ENCODE measurements around the gene TTLL6. TPM values are rescaled to one million over a fixed set of nuclear protein-coding genes. Genes with fewer than 3 reads are reported as not detected.

Gene TTLL6
- total RNA-seq, 1 donor from 2014 or later: not detected

DNA sequence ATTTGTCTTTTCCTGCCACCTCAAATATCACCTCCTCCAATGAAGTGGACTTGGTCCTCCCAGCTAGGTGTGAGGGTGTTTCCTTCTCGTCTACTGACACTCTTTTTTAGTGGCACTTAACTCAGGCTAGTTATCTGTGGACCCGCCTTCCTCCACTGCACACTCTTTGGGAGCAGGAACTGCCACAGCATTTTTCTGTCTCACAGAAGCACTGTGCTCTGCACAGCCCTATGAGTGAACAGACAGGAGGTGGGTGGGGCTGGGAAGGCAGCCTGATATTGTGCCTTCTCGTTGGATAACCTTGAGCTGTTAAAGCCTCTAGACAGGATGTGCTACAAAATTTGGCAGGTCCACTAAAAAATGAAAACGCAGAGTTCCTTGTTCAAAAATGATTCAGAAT is 56.6 kb downstream of the TTLL6 start:
- peak; percentile 71 for DNase-seq (ENCODE audit: low spot score)

DNA sequence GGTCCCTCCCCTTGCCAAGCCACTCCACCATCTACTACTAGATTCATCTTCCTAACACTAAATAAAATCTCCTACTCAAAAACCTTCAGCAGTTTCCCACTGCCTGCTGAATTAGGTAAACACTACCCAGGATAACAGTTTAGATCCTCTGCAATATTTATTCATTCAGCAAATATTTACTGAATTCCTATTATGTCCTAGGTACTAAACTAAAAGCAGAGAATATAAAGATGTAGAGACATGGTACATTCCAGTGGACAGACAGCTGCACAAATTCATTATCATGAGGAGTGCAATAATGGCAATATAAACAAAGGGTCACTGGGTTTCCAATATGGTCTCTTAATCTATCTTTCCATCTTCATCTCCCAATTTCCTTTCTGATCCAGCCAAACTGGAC is 57.7 kb downstream of the TTLL6 start:
- DNase-seq (ENCODE audit: low spot score): no peak

DNA sequence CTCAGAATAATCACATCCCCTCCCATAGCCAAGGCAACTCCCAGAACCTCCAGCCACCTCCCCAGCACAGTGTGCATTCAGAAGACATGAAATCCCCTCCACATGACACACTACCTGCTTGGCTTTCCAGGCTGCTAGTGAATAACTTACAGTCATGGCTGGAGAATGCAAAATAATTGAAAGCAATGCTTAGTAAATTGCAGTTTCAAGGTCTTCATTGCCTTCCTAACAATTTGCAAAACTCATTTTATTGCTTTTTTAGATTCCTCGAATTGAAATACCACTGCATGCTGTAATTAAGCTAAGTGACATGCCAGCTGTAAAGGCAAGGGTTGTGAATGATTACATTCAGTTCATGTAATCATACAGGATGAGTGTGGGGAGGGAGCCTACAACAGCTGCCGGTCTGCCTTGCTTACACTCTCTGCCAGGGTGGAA is 59.5 kb downstream of the TTLL6 start:
- DNase-seq (ENCODE audit: low spot score): no peak

DNA sequence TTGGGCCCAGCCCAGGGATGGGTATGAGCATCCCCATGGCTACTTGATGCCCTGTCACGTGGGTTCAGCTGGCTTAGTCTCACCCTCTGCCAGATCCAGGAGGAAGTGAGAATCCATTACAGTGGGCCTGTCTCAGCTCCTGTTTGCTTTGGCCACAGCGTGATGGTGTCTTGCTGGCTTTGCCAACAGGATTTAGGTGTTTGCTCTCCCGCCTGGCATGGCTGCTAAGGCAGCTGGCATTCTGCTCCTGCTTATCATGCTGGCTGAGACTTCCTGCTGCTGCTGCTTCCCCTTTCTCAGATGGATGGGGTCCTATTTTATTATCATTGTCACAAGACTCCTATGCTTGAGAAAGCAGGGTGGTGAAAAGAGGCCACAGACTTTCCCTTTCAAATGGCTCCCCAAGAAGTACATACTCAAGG is 60.2 kb downstream of the TTLL6 start:
- no peak for DNase-seq (ENCODE audit: low spot score)

DNA sequence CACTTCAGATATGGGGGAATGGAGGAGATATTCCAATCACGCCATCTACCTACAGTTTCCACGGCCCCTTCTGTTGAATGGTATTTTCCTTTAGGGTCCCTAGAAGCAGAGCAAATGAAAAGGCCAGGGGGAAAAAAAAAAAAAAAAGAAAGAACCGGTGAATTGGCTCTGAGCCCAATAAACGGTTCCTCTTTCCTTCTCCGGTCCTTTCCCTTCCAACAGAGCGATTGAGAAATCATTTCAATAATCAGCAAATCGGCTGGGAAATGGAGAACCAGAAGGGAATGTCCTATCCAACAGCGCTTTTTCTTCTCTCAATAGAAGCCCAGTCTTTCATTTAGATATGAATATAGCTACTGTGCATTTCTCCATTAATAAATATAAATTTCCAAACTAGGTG is 61.7 kb downstream of the TTLL6 start:
- no peak for DNase-seq (ENCODE audit: low spot score)

DNA sequence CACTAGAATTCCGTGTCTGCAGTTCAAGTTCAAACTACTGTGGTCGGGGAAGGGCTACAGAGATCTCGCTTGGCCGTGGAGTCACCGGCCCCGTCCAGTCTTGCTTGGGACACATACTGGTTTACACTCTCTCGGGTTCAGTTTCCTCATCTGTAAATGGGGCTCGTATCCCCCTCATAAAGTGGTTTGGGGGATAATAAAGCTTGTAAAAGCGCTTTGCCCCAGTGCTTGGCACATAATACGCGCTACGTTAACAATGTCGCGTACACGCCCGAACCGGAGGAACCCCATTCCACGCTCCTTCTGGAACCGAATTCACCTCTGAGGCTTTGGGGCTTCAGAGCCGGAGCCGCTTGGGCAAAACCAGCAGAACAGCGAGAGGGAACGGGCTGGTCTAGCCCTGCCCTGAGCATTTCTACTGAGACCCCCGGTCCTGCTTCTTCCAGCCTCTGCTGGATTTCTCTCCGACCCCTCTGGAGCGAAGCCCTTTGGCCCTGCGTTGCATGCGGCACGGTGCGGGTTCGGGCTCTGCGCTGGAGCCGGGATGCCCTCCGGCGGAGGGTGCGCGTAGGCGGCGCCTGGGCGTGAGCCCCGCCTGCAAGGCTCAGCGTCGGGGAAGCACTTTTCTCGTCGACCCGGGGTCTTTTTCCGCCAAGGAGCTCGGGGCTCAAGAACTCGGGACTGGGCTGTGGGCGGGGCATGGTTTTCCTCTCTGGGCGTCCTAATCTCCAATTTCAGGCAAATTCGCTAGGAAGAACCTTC is 62.3 kb downstream of the TTLL6 start:
- no peak for DNase-seq (ENCODE audit: low spot score)

DNA sequence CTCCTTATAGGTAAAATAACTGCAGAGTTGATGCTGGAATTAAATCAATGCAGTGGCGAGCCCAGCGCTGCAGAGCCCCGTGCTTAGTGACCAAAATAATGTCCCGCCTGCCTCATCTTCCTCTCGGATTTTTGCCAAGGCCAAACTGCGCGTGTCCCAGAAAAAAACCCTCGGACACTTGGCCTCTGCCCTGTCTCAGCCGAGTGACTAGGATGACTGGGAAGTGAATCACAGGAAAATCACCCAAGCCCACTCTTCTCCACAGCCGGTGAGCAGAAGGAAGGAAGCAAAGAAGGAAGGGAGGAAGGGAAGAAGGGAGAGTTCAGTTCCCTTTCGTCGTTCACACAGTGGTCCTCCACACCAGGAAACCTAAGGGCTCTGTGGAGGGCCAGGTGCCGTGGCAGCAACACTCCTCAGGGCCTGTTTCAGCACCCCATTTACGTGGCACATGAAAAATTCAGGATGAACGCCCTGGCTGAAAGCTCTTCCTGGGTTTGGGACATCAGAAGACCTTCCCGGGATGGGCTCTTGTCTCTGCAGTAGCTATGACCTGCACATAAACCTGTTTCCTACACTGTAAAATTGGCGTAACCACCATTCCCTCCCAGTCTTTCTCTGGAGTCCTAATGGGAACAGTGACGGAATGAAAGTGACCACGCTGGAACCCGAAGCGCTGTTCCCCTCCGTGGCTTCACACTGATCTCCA is 63.1 kb downstream of the TTLL6 start:
- DNase-seq (ENCODE audit: low spot score): no peak

DNA sequence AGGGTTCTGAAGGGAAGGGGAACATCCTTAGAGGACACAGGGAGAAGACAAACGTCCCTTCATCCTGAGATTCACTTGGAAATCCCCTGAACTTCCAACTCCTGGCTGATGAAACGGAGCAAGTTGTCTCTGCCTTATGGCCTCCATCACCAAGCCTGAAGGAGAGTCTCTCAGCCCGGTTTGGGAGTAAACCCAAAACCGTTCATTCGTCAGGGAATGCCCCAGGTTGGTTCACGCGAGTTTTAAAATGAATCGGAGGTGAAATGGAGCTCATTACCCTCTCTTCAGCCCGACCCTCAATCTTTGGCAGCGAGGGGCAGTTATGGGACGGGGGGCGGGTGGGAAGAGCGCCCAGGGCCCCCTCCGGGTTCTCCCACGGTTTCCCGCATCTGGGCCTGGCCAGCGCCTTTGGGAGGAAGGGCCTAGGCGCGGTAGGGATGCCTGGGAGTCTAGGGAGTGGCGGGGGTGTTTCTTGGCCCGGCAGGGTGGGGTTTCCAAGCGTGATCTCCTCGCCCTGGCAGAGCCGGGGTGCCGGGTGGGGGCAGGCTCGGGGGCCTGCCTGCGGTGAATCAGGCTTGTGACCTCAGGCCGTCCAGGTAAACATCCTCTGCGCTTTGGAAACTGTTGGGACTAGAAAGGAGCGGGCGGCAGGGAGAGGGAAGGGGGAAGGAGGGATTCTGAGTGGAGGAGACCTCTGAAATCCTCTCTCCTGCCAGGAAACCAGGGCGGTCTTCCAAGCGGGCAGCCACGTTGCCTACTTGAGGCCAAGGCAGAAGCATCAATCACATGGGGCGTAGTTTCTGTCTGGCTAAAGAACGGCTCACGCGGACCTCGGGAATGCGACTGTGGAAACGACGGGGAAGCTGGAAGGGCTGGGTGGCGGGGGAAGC is 64.4 kb downstream of the TTLL6 start:
- DNase-seq (ENCODE audit: low spot score): no peak

DNA sequence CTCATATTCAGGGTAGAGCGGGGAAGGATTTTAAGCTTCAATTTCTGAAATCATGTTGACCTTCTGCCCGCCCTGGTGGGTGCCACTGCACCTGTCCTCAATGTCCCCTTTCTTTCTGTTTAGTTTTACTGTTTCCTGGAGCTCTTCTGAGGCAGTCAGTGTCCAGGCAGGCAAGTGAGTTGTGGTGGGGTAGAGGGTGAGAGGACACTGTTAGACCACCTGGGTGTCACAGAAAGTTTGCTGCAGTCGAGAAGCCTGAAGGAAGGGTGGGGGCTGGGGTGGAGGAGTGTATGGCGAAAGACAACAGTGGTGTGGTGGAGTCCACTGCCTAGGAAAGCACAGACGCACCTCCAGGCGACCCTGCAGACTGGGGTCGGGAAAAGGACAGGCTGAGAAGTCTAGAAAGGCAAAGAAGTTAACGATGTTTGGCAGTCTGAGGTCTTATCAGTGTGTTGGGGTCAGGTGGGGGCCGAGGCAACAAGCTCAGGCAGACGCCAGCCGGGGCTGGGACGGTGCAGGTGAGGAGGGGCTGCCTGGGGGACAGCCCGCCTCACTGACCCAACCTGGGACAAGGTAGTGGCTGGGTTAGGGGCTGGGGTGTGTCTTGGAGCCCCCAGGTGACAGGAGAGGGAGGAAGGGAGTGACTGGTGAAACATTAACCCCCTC is 65.2 kb downstream of the TTLL6 start:
- no peak for DNase-seq (ENCODE audit: low spot score)

DNA sequence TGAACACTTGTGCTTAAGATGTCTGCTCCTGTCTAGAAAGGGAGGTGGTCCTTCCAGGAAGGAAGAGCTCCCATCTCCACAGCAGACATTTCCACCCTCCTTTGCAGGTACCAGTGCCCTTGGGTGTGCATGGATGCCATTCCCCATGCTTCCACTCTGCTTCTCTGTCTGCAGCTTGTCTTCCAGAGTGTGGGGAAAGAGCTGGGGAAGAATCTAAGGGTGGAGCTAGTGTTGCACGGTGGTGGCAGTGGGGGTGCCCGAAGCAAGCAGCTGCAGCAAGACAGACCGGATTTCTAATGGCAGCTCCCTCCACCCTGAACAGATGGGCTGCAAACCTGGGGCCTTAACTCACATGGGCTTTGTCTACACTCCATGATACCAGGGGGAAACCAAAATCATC is 65.9 kb downstream of the TTLL6 start:
- DNase-seq (ENCODE audit: low spot score): no peak

DNA sequence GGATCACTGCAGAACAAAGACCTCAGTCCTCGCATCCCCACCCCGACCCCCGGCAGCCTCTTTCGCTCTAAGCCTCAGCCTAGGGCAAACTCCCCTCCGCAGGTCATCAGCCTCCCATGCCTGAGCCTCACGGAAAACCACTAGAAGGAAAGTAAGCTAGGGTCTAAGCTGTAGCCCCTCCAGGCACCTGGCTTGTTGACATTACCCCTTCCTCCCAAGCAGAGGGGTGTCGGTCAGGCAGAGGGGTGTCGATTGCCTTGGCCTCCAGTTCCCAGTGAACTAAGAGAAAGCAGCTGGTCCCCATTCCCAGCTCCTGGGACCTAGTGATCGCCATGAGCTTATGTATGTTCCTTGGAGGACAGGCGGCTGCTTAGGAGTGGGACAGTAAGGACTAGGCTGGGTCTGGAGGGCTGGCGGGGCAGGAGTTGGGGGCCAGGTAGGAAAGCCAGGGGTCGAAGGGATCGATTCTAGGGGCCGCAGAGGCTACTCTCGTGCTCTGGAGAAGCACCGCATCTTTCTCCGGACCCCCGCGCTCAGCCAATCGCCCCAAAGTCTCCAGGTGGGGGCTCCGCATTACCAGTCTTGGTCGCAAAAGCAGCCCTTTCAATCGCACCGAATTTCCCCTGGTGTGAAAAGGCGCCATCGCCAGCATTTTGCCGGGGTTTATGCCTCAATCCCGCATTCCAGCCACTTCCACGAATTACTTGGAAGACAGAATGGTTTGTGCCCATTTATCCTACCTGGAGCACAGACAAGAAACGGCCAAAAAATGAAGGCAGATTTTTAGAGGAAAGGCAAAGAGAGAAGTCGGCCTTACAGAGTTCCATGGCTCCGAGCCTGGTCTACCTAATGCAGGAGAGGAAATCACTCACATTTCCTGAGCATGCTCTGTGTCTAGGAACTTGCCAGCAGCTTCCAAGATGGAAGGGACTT is 67.1 kb downstream of the TTLL6 start:
- DNase-seq (ENCODE audit: low spot score): no peak

DNA sequence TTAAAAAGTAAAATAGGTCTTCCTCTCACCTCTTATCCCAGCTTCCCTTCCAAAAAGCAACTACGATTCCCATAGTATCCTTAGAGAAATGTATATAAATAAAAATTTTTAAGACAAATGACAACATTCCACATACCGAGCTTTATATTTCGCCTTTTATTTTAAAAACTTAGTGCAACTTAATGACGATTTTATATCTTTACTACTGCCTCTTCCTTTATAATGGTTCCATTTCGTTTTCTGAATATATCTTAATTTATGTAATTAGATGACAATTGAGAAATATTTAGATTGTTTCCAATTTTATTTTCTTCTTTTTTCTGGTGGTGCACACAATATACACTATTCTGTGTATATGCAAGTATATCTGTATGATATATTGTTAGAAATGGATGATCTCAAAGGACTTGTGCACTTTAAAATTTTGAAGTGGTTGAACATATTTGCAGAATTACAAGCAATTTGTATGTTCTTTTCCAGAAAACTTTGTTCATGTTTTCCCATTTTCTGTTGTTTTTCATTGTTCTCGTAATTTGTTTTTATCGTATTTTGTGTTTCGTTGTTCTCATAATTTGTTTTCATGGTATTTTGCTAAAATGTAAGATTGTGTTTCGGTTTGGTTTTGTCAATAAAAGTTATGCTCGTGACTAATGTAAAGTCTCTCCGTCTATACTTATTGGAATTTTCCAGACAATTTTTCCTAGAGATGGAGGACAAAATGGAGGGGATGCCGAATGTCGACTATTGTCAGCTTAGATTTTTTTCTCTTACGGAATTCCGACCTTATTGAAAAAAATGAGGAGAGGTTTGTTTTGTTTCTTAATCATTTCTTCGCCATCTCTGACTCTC is 68.1 kb downstream of the TTLL6 start:
- DNase-seq (ENCODE audit: low spot score): no peak

DNA sequence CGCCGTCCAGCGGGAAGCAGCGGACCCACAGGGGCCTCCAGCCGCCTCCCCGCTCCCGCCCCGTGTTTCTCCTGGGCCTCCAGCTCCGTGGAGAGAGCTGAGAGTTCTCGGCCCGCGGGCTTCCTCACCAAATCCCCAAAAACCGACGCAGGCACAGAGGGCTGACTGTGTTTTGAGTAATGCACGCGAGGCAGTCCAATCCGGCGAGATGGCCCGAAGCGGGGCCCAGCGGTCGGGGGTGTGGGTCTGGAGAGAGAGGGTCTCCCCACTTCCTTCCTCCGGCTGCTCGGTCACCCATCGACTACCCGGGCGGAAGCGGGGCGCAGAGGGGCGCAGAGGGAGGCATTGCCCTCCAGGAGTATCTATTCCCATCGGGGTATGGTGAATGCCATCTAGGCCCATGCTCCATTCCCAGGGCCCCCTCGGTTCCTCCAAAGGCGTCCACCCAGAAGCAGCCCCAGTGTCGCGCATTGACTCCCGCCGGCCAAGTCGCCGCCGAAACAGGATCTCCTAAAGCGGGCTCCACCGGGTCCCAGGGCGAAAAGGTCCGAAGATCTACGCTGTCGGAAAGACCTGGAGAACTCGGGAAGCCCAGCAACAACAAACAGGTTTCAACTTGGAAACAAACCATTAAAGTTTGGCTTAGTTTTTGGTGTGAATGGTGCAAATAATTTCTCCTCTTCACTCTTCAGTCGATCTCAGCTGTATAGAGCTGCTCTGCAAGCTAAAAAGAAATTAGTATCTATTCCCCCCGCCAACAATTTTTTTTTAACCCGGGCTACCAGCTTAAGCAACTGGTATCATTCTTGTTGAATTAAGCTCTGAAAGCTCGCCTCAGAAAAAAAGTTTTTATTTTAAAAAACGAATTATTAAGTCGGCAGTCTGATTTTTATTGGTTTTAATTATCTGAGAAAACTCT is 69.3 kb downstream of the TTLL6 start:
- DNase-seq (ENCODE audit: low spot score): no peak

DNA sequence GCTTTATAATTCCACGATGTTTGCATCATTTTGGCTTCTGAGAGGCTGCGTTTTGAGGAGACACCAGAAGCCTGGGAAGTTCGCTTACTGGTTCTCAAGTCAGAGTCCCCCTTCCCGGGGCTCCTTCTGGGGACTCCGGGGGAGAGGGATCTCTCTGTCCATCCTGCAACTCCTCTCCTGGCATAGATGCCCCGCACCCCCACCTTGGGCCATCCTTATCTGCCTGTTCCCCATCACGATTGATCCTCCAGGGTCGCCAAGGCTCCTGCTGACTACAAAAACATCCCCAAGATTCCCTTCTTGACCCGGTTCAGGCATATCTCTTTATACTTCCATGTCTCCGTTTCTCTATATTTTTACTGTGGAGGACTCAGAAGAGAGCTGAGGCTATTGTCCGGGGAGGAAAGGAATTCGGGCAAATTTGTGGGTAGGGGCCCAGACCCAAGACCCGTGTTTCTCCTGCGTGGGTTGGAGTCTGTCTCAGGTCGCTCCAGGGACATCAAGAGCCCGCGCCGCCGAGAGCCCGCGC is 70.0 kb downstream of the TTLL6 start:
- no peak for DNase-seq (ENCODE audit: low spot score)

DNA sequence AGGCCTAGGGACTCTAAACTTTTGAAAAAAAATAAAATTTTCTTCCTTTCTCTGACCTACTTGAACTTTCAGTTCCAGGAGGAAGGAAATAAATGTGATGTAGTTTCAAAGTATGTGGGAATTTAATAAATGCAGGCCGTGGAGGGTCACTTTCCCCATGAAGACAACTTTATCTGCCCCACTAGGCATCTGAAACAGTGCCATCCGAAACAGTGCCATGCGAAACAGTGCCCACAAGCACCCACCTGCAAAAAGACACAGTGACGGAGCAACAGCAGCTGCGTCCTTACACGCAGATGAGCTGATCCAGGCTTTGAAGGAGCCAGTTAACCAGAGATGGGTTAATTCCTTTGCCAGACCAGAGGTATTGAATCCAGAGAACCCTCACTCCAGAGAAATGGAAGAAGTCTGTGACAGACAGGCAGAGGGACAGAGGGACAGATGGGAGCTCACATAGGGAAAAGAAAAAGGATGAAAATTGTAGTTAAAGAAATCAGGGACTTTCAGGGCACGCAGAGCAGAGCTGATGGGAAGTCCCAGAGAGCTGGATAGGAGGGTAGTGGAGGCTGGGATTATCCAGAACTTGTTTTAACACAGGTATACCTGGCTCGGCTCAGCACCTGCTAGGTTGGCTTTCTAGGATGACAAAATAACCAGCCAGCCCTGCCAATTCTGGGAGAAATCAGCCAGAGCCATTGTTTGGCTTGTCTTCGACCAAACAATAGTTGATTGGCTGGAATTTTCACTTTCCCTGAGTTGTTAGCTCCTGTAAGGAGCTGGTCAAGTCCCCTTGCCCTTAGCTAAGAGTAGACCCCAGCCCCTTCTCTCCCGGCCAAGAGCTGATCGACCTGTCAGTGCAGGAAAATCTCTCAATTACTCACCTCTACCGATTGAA is 71.4 kb downstream of the TTLL6 start:
- DNase-seq (ENCODE audit: low spot score): no peak

DNA sequence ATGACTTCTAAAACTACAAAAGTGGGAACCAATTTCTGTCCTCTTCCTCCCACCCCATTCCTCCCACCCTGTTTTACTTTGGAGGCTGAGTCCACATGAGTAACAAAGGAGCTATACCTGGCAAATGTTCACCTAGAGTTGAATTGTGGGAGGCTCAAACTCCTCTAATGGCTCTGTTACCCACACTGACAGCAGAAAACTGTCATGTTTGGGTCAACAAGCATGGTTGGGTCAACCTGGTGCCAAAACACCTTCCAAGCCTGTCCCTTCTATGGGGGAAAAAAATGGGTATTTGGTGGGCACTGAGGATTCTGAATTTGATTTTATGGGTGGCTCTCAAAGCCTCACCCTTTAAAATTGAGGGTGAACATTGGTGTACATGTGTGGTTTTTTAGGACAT is 76.5 kb downstream of the TTLL6 start:
- DNase-seq (ENCODE audit: low spot score): no peak

Measured in umbilical cord (tissue), 2 donors.